K562 (cell line): ENCODE results near the gene KLK13. TPM values are rescaled to one million over a fixed set of nuclear protein-coding genes. Genes with fewer than 3 reads are reported as not detected.

ENCODE experiments used
- ATAC-seq: fragments of 200-7000 bp; cut with Tn5 transposase; 3 replicates; pipeline ENCODE4 v1.9.1; 2020; ENCODE audit warnings: moderate library complexity
- BruUV-seq: library from RNA; stranded (reverse); fragments of 400-500 nt; replicated peaks from 2 replicates; lab custom pipeline; 2021; lab: Mats Ljungman, UMichigan
- CTCF ChIA-PET: fragments of 300-600 bp; formaldehyde crosslinking; extraction: SDS; loops from one replicate; lab custom pipeline; 2021; ENCODE audit warnings: low intra/inter-chr PET ratio; lab: Yijun Ruan, JAX
- POLR2A ChIA-PET: fragments of 300-600, 350-650 bp; sonication (Branson Sonifier 250); formaldehyde crosslinking; extraction: SDS; loops from one replicate; lab custom pipeline; 2021; ENCODE audit warnings: antibody characterized with exemption, inconsistent platforms; lab: Yijun Ruan, JAX
- DNase-seq, 4 experiments: peaks; one replicate each; pipeline versions ENCODE4 v3.0.0 to v3.0.0-alpha.2; 2011 to 2018; ENCODE audit warnings: low spot score in 3 of 4, mixed read lengths in 3 of 4; ENCODE audit errors: extremely low read depth in 1 of 4
- FAIRE-seq: peaks from 2 replicates; lab custom pipeline; 2011; peaks lifted over from hg19 to GRCh38; lab: Jason Lieb, UNC
- H2AFZ ChIP-seq: 2 replicates; pipeline ENCODE4 v1.6.0; 2011; ENCODE audit warnings: low read depth, low read length, control low read depth, inconsistent platforms
- H3K27ac ChIP-seq: fragments of 200-600 bp; 3 replicates; pipeline ENCODE4 v1.8.0; 2011; ENCODE audit warnings: low read depth, mild to moderate bottlenecking, control low read depth, inconsistent platforms, low read length, moderate library complexity, mixed read lengths; ENCODE audit errors: extremely low read depth
- H3K27me3 ChIP-seq, 2 experiments: fragments of 300-600 bp in 1 of 2; 2 replicates in 1 of 2; 3 replicates in 1 of 2; pipeline versions ENCODE4 v1.6.0 to v1.8.0; 2011; ENCODE audit warnings: inconsistent platforms in 2 of 2, low read length in 2 of 2, mild to moderate bottlenecking in 1 of 2, mixed read lengths in 1 of 2, moderate library complexity in 1 of 2; ENCODE audit not compliant: control insufficient read depth in 2 of 2, insufficient read depth in 2 of 2
- H3K36me3 ChIP-seq: fragments of 300-600 bp; 3 replicates; pipeline ENCODE4 v1.8.0; 2011; ENCODE audit warnings: mild to moderate bottlenecking, low read length, inconsistent platforms; ENCODE audit not compliant: control insufficient read depth, insufficient read depth
- H3K4me1 ChIP-seq, 2 experiments: fragments of 200-600 bp in 1 of 2; replicated peaks in 1 of 2; 2 replicates in 1 of 2; 3 replicates in 1 of 2; pipeline versions ENCODE4 v1.5.1 to v1.8.0; 2011; ENCODE audit warnings: inconsistent platforms in 2 of 2, low read length in 2 of 2, mild to moderate bottlenecking in 1 of 2, mixed read lengths in 1 of 2, moderate library complexity in 1 of 2; ENCODE audit not compliant: control insufficient read depth in 2 of 2, insufficient read depth in 2 of 2
- H3K4me2 ChIP-seq: 2 replicates; pipeline ENCODE4 v1.6.1; 2011; ENCODE audit warnings: low read length, control low read depth, inconsistent platforms, mixed read lengths; ENCODE audit not compliant: insufficient read depth
- H3K4me3 ChIP-seq: fragments of 200-600 bp; sonication (generic), shearing (Covaris generic); 2 replicates; pipeline ENCODE4 v1.5.1; 2016; ENCODE audit warnings: control low read depth, inconsistent platforms
- H3K79me2 ChIP-seq: fragments of 200-600 bp; 3 replicates; pipeline ENCODE4 v1.8.0; 2011; ENCODE audit warnings: low read length, inconsistent platforms; ENCODE audit not compliant: control insufficient read depth, insufficient read depth
- H3K9ac ChIP-seq, 2 experiments: 2 replicates each; pipeline versions ENCODE4 v1.6.0 to v1.6.1; 2011; ENCODE audit warnings: low read depth in 2 of 2, low read length in 2 of 2, control low read depth in 1 of 2, inconsistent platforms in 1 of 2, mild to moderate bottlenecking in 1 of 2, mixed read lengths in 1 of 2; ENCODE audit not compliant: insufficient read depth in 1 of 2
- H3K9me1 ChIP-seq: one replicate; pipeline ENCODE4 v1.6.0; 2011; ENCODE audit warnings: inconsistent platforms, mild to moderate bottlenecking, low read length, moderate library complexity; ENCODE audit not compliant: control insufficient read depth, insufficient read depth
- H3K9me3 ChIP-seq: replicated peaks from 2 replicates; pipeline ENCODE4 v1.5.1; 2011; ENCODE audit warnings: low read depth, low read length, inconsistent platforms; ENCODE audit not compliant: control insufficient read depth, insufficient read depth
- H4K20me1 ChIP-seq: replicated peaks from 2 replicates; pipeline ENCODE4 v1.6.1; 2011; ENCODE audit warnings: low read length, inconsistent platforms, mixed read lengths; ENCODE audit not compliant: control insufficient read depth, insufficient read depth
- CBX2 ChIP-seq: fragments of 200-600 bp; sonication (generic); IDR thresholded peaks from one replicate; pipeline ENCODE4 v1.6.1; 2012; ENCODE audit warnings: mild to moderate bottlenecking, low read length, inconsistent platforms; ENCODE audit not compliant: insufficient read depth, poor library complexity, severe bottlenecking
- CREB1 ChIP-seq, 2 experiments: sonication (generic) in 1 of 2; formaldehyde crosslinking in 1 of 2; IDR thresholded peaks; 2 replicates each; pipeline versions ENCODE4 v1.6.1 to v1.8.0; 2012 to 2022; ENCODE audit warnings: inconsistent platforms in 1 of 2, mild to moderate bottlenecking in 1 of 2, missing genetic modification reagents in 1 of 2, moderate library complexity in 1 of 2
- CTCF ChIP-seq, 3 experiments: IDR thresholded peaks in 2 of 3; conservative IDR thresholded peaks in 1 of 3; 2 replicates each; pipeline ENCODE4 v1.5.1; 2011 to 2012; ENCODE audit warnings: low read length in 3 of 3, mild to moderate bottlenecking in 3 of 3, control low read depth in 2 of 3, improper control_type of control experiment in 1 of 3, inconsistent platforms in 1 of 3, low read depth in 1 of 3, mixed read lengths in 1 of 3, moderate library complexity in 1 of 3; ENCODE audit not compliant: insufficient read depth in 2 of 3
- EGR1 ChIP-seq: fragments of 450-650 bp; conservative IDR thresholded peaks from 2 replicates; pipeline ENCODE4 v1.6.1; 2017; ENCODE audit warnings: mild to moderate bottlenecking
- ELF4 ChIP-seq: fragments of 450-650 bp; formaldehyde crosslinking; IDR thresholded peaks from 2 replicates; pipeline ENCODE4 v1.4.0; 2022; ENCODE audit warnings: missing genetic modification characterization
- FOXP4 ChIP-seq: sonication (generic); formaldehyde crosslinking; IDR thresholded peaks from 2 replicates; pipeline ENCODE4 v1.8.0; 2022; ENCODE audit warnings: mild to moderate bottlenecking, missing genetic modification reagents, borderline replicate concordance
- HMGXB4 ChIP-seq: sonication (generic); formaldehyde crosslinking; IDR thresholded peaks from 2 replicates; pipeline ENCODE4 v1.8.1; 2023; ENCODE audit warnings: mild to moderate bottlenecking, missing genetic modification reagents
- NCOR1 ChIP-seq: fragments of 450-650 bp; IDR thresholded peaks from 2 replicates; pipeline ENCODE4 v1.6.1; 2016; ENCODE audit warnings: mild to moderate bottlenecking, moderate library complexity
- SETDB1 ChIP-seq: IDR thresholded peaks from one replicate; pipeline ENCODE4 v1.6.1; 2012; ENCODE audit warnings: low read length, control low read depth, inconsistent platforms
- ZNF644 ChIP-seq: fragments of 200-800 bp; sonication (Bioruptor generic); IDR thresholded peaks from 2 replicates; pipeline ENCODE4 v1.6.1; 2016; ENCODE audit warnings: low read depth, missing genetic modification characterization, missing compliant biosample characterization
- WGBS: fragments of 100-300 bp; shearing (Covaris generic); methylation state at CpG from one replicate; pipeline ENCODE4 v1.1.6; 2016; ENCODE audit warnings: low coverage, mixed read lengths; ENCODE audit not compliant: insufficient coverage; ENCODE audit errors: missing lambda C conversion rate; 5-methylcytosine and 5-hydroxymethylcytosine counted together
- in situ Hi-C: fragments of 300-500 bp; cut with MboI; formaldehyde crosslinking; loops from 4 replicates; pipeline ENCODE4 v1.15.0; 2018; ENCODE audit warnings: inconsistent platforms, mixed read lengths
- intact Hi-C: fragments of 100-400 bp; cut with micrococcal nuclease; formaldehyde crosslinking; loops from 2 replicates; pipeline ENCODE4 v1.14.2; 2022
- polyA plus RNA-seq, 8 experiments: library from polyadenylated mRNA; depleted of rRNA in 4 of 8; stranded (reverse) in 5 of 8; unstranded in 3 of 8; fragments of >200 nt; fragmentation: Nextera tagmentation in 2 of 8; fragmentation: Illumina TruSeq in 1 of 8; extraction: Ambion mirVana in 2 of 8; extraction: Trizol in 1 of 8; gene quantifications; 2 replicates each; pipeline versions ENCODE4 v1.2.1 to v1.2.3, GENCODE V29; 2011 to 2014; ENCODE audit warnings: inconsistent platforms in 1 of 8, missing spikeins in 1 of 8
- total RNA-seq, 7 experiments: library from RNA; depleted of rRNA in 6 of 7; stranded (reverse); fragments of >200 nt in 6 of 7; fragmentation: Illumina TruSeq in 2 of 7; extraction: Trizol in 2 of 7; gene quantifications; 2 replicates each; pipeline versions ENCODE4 v1.2.1 to v1.2.3, GENCODE V29; 2011 to 2021; ENCODE audit warnings: low replicate concordance in 1 of 7
- TF ChIP-seq, protein P1 (sequence below): fragments of 150-350 bp; conservative IDR thresholded peaks from 2 replicates; pipeline ENCODE4 v1.6.1; 2014; ENCODE audit warnings: low read length

Gene KLK13
- total and polyA plus RNA-seq, 9 of the 15 experiments (the other 6 are each of a cell fraction or from before 2014, with no cell fraction given), result 0.72 to 9.0 (median 2.3) TPM

DNA sequence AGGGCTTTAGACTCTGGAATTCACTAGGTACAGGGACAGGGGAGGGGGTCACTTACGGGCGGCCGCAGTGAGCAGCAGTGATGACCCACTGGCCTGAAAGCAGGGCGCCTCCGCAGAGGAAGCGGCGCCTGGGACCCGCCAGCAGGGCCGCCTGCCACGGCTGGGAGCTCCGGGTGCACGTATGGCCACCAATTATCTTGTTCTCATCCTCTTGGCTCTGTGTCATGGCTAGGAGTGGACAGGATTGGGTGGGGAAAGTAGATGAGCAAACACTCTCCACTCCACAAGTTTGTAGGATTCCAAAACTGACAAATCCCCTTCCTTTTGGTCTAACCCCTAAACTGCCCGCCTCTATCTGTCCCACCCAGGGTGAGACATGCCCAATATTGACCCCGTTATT is 16.6 kb upstream of the KLK13 start:
- Histone ChIP-seq H3K9me1 (no peaks in the 10 kb centered on the region), H3K4me1 (peaks cover 0 to 10% of the 10 kb centered on the region in 2 experiments; a peak in 2 of 5 replicates), H3K36me3 (no peaks in the 10 kb centered on the region), H3K27ac (no peak overlapping the region), H4K20me1 (no peaks in the 10 kb centered on the region; the same call in 1 of the 2 replicates), H2AFZ (no peak overlapping the region), H3K27me3 (peaks cover 19 to 73% of the 10 kb centered on the region in 2 experiments; a peak in 4 of 5 replicates), H3K9me3 (no peaks in the 10 kb centered on the region), H3K9ac (no peak overlapping the region), H3K4me3 (no peak overlapping the region), H3K79me2 (no peaks in the 10 kb centered on the region), H3K4me2 (no peak overlapping the region)
- ChIA-PET CTCF (no interaction called here), POLR2A (interaction anchor here (0.7 to 1.2 kb wide), 2 partner anchors 16 to 277 kb away, joined by 4 to 7 read pairs; partner anchors contain the start of gene KLK13)
- no TSS peak for BruUV-seq
- FAIRE-seq, result no peak
- in situ Hi-C loops, result no loop called here
- DNase-seq, result peak in 1 of 4 experiments; percentile 18
- intact Hi-C loops, result no loop called here
- no peak; the same call in 1 of the 3 replicates for ATAC-seq
- WGBS, result 0% methylated on average over 6 of the region's 14 CpGs
- no peak for TF ChIP-seq SETDB1
- no peak for TF ChIP-seq ZNF644
- TF ChIP-seq CBX2, result no peak
- no peak for TF ChIP-seq CREB1 (IDR thresholded peaks at IDR 0.05)
- TF ChIP-seq CREB1 (CRISPR knock-in tag; IDR thresholded peaks at IDR 0.05), result no peak
- TF ChIP-seq HMGXB4 (CRISPR knock-in tag), result no peak
- TF ChIP-seq, protein P1, sequence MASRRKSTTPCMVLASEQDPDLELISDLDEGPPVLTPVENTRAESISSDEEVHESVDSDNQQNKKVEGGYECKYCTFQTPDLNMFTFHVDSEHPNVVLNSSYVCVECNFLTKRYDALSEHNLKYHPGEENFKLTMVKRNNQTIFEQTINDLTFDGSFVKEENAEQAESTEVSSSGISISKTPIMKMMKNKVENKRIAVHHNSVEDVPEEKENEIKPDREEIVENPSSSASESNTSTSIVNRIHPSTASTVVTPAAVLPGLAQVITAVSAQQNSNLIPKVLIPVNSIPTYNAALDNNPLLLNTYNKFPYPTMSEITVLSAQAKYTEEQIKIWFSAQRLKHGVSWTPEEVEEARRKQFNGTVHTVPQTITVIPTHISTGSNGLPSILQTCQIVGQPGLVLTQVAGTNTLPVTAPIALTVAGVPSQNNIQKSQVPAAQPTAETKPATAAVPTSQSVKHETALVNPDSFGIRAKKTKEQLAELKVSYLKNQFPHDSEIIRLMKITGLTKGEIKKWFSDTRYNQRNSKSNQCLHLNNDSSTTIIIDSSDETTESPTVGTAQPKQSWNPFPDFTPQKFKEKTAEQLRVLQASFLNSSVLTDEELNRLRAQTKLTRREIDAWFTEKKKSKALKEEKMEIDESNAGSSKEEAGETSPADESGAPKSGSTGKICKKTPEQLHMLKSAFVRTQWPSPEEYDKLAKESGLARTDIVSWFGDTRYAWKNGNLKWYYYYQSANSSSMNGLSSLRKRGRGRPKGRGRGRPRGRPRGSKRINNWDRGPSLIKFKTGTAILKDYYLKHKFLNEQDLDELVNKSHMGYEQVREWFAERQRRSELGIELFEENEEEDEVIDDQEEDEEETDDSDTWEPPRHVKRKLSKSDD, result no peak
- no peak for TF ChIP-seq FOXP4 (CRISPR knock-in tag)
- TF ChIP-seq ELF4, result no peak
- no peak for TF ChIP-seq EGR1
- no peak for TF ChIP-seq CTCF (IDR thresholded peaks at IDR 0.05 in 2 of 3, conservative IDR thresholded peaks at IDR 0.05 in 1 of 3; ENCODE audit: insufficient read depth in 2 of 3, low read depth in 1 of 3, low read length in 3 of 3)
- no peak for TF ChIP-seq NCOR1
